Astrocyte (in vitro differentiated cells and primary cell): Measurements from ENCODE around the gene LAMC1.

Source experiments
- EZH2 ChIP-seq: IDR thresholded peaks from 2 replicates; pipeline ENCODE4 v1.6.1; 2012; ENCODE audit warnings: mild to moderate bottlenecking, low read length, inconsistent platforms; ENCODE audit not compliant: insufficient read depth
- TF ChIP-seq, protein P1 (sequence below): IDR thresholded peaks from 2 replicates; pipeline ENCODE4 v1.5.1; 2011; ENCODE audit warnings: low read depth, mild to moderate bottlenecking, inconsistent platforms, low read length, moderate library complexity; ENCODE audit not compliant: insufficient read depth

- TF ChIP-seq, protein P1, sequence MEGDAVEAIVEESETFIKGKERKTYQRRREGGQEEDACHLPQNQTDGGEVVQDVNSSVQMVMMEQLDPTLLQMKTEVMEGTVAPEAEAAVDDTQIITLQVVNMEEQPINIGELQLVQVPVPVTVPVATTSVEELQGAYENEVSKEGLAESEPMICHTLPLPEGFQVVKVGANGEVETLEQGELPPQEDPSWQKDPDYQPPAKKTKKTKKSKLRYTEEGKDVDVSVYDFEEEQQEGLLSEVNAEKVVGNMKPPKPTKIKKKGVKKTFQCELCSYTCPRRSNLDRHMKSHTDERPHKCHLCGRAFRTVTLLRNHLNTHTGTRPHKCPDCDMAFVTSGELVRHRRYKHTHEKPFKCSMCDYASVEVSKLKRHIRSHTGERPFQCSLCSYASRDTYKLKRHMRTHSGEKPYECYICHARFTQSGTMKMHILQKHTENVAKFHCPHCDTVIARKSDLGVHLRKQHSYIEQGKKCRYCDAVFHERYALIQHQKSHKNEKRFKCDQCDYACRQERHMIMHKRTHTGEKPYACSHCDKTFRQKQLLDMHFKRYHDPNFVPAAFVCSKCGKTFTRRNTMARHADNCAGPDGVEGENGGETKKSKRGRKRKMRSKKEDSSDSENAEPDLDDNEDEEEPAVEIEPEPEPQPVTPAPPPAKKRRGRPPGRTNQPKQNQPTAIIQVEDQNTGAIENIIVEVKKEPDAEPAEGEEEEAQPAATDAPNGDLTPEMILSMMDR, result no peak
- no peak for TF ChIP-seq EZH2
These were observed 45.7 kb upstream of the LAMC1 start for GRCh38 chr1:182977480-182977879.
